ENCODE results near the gene AADAT.

The AADAT gene

GRCh38 chr4:170033999-170034398 is 55.8 kb downstream of the AADAT start:
- DNase-seq (ENCODE audit: low read depth, low spot score): no peak

GRCh38 chr4:170030121-170030520 is 59.6 kb downstream of the AADAT start:
- no peak for DNase-seq (ENCODE audit: low read depth, low spot score)

- peak; percentile 63 for DNase-seq (ENCODE audit: low read depth, low spot score)
Observed at GRCh38 chr4:170027181-170027829, 62.5 kb downstream of the AADAT start.

GRCh38 chr4:170026253-170027021 is 63.3 kb downstream of the AADAT start, which contains the start of gene MFAP3L:
TSS of gene MFAP3L (minus strand) at chr4:170026395. CDS start at chr4:170005877, 20,518 bp downstream.
- peak; percentile 30 for DNase-seq (ENCODE audit: low read depth, low spot score)

- DNase-seq (ENCODE audit: low read depth, low spot score): no peak
Observed at GRCh38 chr4:170025523-170026252, 64.1 kb downstream of the AADAT start.

- no peak for DNase-seq (ENCODE audit: low read depth, low spot score)
Observed at GRCh38 chr4:170022211-170022610, 67.5 kb downstream of the AADAT start.

GRCh38 chr4:170017252-170017651 is 72.5 kb downstream of the AADAT start:
- DNase-seq (ENCODE audit: low read depth, low spot score): no peak

GRCh38 chr4:170015285-170015684 is 74.5 kb downstream of the AADAT start:
- no peak for DNase-seq (ENCODE audit: low read depth, low spot score)

GRCh38 chr4:170014359-170015011 is 75.3 kb downstream of the AADAT start:
- no peak for DNase-seq (ENCODE audit: low read depth, low spot score)

GRCh38 chr4:170012629-170012958 is 77.2 kb downstream of the AADAT start:
- DNase-seq (ENCODE audit: low read depth, low spot score): no peak

GRCh38 chr4:170011921-170012628 is 77.7 kb downstream of the AADAT start:
- no peak for DNase-seq (ENCODE audit: low read depth, low spot score)
